ENCODE results near the gene SAMSN1. TPM values are rescaled to one million over a fixed set of nuclear protein-coding genes. Genes with fewer than 3 reads are reported as not detected.

SAMSN1 gene
- total RNA-seq, 1 experiment from 2014 or later = 2.8 TPM

DNA sequence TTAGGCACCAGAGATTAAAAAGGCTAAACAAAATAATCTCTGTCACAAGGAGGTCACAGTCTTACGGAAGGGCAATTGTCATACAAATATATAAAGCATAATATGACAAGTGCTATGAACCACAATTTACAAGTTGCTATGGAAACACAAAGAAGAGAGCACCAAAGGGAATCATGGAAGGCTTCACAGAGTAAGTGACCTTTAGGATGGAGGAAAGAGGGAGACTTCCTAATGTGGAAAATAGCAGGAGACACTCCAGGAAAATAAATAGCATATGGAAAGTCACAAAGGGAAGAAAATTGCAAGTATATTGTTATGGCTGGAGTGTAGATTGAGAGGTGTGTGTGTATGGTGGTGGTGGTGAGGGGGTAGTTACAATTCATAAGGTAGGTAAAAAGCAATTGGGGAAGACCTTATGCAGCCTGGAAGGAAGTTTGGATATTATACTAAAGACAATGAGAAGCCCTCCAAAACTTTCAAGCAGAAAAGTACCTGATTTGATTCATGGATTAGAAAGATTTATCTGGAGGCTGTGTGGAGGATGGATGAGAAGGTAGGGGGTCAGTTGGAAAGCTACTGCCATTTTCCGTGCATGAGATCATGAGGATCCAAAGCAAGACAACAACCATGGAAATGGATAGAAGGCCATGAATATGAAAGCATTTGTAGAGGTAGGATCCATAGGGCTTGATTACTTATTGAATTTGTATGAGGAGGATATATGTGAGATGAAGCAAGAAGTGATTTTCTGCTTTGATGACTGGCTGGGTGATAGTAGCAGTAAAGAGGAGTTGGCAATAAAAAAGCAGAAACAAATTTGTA lies 61.7 kb downstream of the SAMSN1 start:
- WGBS (ENCODE audit: extremely low coverage, insufficient read length, low lambda C conversion rate) = no CpG with 5 or more reads among the region's 2 CpGs
- H3K23me2 ChIP-seq (ENCODE audit: insufficient read length, low read depth, low read length, poor library complexity, severe bottlenecking) = no peaks in the 10 kb centered on the region
- H2BK15ac ChIP-seq (ENCODE audit: low read depth, low read length) = no peak overlapping the region
- no peak overlapping the region for H3K18ac ChIP-seq (ENCODE audit: insufficient read length, low read depth, low read length)
- H2AFZ ChIP-seq (ENCODE audit: low read length) = no peak overlapping the region
- H3K36me3 Mint-ChIP-seq (ENCODE audit: insufficient read depth in 1 of 3, low read depth in 3 of 3) = no peaks in the 10 kb centered on the region
- H4K91ac ChIP-seq (ENCODE audit: insufficient read length, low read depth, low read length) = no peak overlapping the region
- no peak overlapping the region for H2BK5ac ChIP-seq (ENCODE audit: insufficient read length, low read length)
- no peak overlapping the region for H3K23ac ChIP-seq (ENCODE audit: insufficient read length, low read depth, low read length)
- H4K8ac ChIP-seq (replicated peaks; ENCODE audit: insufficient read length, low read depth, low read length) = no peak overlapping the region
- no peak overlapping the region for H3K4ac ChIP-seq (ENCODE audit: low read depth, low read length)
- H3K9me3 ChIP-seq (ENCODE audit: control insufficient read depth, low read depth, low read length) = no peaks in the 10 kb centered on the region
- H3K4me3 Mint-ChIP-seq = no peak overlapping the region
- no peak overlapping the region for H4K5ac ChIP-seq (ENCODE audit: insufficient read length, low read depth, low read length)
- H3K79me2 ChIP-seq (ENCODE audit: insufficient read depth, low read length) = no peaks in the 10 kb centered on the region
- DNase-seq = no peak
- H3K9ac ChIP-seq (ENCODE audit: extremely low read depth, insufficient read length, low read length) = no peak overlapping the region
- H3K9me3 Mint-ChIP-seq = no peaks in the 10 kb centered on the region
- H3K27me3 Mint-ChIP-seq (ENCODE audit: low read depth) = no peaks in the 10 kb centered on the region
- H2BK12ac ChIP-seq (ENCODE audit: insufficient read length, low read depth, low read length) = no peak overlapping the region
- H2BK20ac ChIP-seq (ENCODE audit: low read depth, low read length, poor library complexity, severe bottlenecking) = no peak overlapping the region
- H3K27ac Mint-ChIP-seq = no peak overlapping the region
- H3T11ph ChIP-seq (ENCODE audit: low read length) = no peak overlapping the region
- H3K27ac ChIP-seq (ENCODE audit: insufficient read length, low read depth, low read length) = no peak overlapping the region
- TF ChIP-seq, protein P1, sequence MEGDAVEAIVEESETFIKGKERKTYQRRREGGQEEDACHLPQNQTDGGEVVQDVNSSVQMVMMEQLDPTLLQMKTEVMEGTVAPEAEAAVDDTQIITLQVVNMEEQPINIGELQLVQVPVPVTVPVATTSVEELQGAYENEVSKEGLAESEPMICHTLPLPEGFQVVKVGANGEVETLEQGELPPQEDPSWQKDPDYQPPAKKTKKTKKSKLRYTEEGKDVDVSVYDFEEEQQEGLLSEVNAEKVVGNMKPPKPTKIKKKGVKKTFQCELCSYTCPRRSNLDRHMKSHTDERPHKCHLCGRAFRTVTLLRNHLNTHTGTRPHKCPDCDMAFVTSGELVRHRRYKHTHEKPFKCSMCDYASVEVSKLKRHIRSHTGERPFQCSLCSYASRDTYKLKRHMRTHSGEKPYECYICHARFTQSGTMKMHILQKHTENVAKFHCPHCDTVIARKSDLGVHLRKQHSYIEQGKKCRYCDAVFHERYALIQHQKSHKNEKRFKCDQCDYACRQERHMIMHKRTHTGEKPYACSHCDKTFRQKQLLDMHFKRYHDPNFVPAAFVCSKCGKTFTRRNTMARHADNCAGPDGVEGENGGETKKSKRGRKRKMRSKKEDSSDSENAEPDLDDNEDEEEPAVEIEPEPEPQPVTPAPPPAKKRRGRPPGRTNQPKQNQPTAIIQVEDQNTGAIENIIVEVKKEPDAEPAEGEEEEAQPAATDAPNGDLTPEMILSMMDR (conservative IDR thresholded peaks at IDR 0.05) = no peak
- H2BK120ac ChIP-seq (ENCODE audit: low read depth, low read length, poor library complexity, severe bottlenecking) = no peak overlapping the region
- no peaks in the 10 kb centered on the region for H3K4me1 Mint-ChIP-seq
- no peak overlapping the region for H2AK5ac ChIP-seq (ENCODE audit: insufficient read length, low read length)
- no peak overlapping the region for H3K56ac ChIP-seq (ENCODE audit: insufficient read length, low read depth, low read length)
- H3K14ac ChIP-seq (ENCODE audit: insufficient read depth, low read length) = no peak overlapping the region
- H3K4me1 ChIP-seq (ENCODE audit: insufficient read depth, low read length) = no peaks in the 10 kb centered on the region
- no peaks in the 10 kb centered on the region for H3K79me1 ChIP-seq (ENCODE audit: insufficient read depth, low read depth, low read length, poor library complexity, severe bottlenecking)
- H3K27me3 ChIP-seq (ENCODE audit: insufficient read depth, low read length) = no peaks in the 10 kb centered on the region
- no peaks in the 10 kb centered on the region for H4K20me1 ChIP-seq (ENCODE audit: control insufficient read depth, insufficient read depth, insufficient read length)
- no peak overlapping the region for H3K4me2 ChIP-seq (ENCODE audit: insufficient read depth, insufficient read length, low read length)

Measured in H9 (cell line).